Activated CD8-positive, alpha-beta memory T cell treated with anti-CD3 and anti-CD28 coated beads, Interleukin-2, amount 50 U/mL, for 48 hours (primary cell): Measurements from ENCODE around the gene CEBPG.

ENCODE experiments used
- DNase-seq: peaks from one replicate; pipeline ENCODE4 v3.0.0-alpha.2; 2020

Gene CEBPG

GRCh38 chr19:33397536-33398360 lies 24.2 kb downstream of the CEBPG start:
- no peak for DNase-seq

DNA sequence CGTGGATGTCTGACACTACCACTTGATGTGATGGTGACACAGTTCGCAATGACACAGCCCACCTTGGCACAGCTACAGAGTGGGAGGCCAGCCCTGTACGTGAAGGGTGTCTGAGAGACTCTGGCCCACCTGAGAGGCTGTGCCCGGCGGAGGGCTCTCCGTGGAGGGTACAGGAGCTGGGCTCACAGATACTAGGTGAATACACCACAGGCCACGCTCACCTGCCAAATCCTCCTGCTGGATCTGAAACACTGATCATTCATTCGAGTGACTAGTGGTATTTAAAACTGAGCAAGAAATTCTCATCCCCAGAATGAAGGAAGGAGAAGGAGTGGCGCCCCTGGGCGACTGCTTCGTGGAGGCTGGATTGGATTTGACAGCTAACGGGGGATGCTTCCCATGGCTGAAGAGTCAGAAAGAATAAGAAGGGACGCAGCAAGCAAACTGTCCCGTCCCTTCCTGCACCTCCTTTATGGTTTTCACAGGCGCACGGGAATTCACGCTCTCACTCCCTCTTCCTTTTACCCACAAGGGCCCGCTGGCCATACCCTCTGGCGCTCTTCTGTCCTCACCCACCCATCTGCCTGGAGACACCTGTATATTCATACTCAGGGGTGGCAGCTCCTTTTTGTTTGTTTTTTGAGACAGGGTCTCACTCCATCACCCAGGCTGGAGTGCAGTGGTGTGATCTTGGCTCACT lies 25.0 kb downstream of the CEBPG start:
- no peak for DNase-seq

GRCh38 chr19:33399081-33399744 lies 25.7 kb downstream of the CEBPG start:
- no peak for DNase-seq

DNA sequence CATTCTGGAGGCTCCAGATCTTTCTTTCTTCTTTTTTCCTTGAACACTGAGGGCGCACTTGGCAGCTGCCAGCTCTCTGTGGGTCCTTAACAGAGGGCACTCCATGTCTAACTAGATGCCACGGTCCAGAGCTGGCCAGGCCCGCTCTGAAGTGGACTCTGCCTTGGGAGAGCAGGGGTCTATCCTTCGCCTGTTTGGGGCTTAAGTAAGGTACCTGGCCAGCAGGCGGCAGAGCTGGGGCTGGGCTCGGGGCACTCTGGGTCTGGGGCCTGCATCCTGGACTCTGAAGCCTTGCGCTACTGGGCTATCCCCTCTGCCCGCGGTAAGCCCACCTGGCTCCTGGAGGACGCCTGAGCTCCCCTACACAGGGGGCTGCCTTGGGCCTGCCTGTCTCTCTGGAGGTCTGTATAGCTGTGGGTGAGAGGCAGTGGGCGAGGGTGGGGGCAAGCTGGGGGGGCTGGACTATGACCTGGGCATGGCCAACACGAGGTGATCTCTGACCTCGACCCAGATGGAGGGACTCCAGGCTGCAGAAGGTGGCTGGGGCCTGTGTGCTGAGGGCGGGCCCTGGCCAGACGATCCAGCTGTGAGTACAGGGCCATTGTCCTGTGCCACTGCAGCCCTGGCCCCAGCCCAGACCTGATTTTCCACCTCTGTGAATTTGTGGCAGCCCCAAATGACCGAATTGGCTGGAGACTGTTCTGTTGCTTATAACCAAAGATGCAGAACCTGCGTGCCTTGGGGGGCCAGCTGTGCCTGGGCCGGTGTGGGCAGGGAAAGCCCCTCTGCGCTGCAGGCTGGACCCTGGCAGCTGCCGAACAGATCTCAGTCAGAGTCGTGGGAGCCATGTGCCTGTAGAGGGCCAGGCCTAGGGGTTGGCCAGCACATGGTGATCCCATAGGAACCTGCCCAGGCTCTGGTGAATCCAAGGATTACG lies 26.5 kb downstream of the CEBPG start:
- no peak for DNase-seq

GRCh38 chr19:33400856-33401682 lies 27.6 kb downstream of the CEBPG start:
- DNase-seq, result no peak

DNA sequence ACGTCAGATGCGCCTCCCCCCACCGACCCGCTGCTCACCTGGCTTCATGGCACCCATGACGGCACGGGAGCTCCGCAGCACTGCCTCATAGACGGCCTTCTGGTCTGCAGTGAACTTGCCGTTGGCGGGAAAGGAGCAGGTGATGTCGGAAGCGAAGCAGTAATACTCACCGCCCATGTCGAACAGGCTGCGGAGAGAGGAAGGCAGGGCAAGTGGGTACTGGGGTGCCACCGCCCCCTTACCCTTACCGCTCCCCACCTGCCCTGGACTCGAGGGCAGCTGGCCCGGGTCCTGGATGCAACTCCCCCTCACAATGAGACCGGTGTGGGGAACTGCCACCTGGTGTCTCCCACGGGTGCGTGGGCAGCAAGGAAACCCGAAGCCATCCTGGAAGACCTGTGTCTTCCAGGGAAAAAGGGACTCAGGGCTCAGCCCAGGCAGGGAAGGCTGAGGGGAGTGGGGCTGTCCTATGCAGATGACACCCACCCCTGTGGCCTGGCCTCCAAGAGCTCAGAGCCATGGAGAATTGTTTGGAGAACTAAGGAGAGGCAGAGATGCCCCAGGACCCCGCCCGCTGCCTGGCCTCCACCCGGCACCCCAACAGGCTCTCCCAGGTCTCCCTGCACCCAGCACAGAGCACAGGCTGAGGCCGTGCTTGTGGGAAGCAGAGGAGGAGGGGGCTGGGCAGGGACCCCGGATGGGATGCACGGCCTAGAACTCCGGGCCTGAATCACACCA lies 28.3 kb downstream of the CEBPG start:
- DNase-seq, result no peak

- no peak for DNase-seq
Measured at GRCh38 chr19:33402421-33403220, 29.1 kb downstream of the CEBPG start.

DNA sequence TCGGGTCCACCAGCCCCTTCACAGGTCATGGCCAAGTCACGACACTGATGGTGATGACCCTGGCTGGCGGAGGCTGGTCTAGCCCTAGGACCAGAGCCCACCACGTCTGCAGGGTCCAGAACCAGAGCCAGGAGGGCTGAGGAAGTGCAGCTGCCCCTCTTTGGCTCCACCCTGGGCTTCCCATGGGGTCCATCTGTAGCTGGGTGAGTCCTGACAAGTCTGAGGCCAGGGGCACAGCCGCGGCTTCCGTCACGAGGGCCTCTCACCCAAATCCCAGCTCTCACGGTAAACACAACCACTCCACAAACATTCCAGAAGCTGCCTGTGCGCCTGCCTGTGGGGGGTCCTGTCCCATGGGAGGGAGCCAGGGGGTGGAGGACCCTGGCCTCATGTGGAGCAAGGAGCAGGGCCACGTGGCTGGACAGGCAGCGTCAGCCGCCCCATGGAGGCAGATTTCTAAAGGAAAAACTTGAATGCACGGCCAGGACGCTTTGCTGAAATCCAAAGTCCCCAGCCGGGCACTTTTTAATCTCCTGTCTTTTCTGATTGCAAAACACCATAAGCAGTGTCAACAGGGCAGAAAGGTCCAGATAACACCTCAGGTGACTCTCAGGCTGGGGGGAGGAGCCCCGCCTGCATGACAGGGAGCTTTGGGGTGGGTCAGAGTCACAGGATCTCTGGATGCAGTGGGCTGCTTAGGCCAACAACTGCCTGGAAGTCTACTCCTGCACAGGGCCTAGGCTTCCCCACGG lies 29.9 kb downstream of the CEBPG start:
- DNase-seq, result no peak

- DNase-seq, result no peak
Measured at GRCh38 chr19:33403973-33404304, 30.4 kb downstream of the CEBPG start.

DNA sequence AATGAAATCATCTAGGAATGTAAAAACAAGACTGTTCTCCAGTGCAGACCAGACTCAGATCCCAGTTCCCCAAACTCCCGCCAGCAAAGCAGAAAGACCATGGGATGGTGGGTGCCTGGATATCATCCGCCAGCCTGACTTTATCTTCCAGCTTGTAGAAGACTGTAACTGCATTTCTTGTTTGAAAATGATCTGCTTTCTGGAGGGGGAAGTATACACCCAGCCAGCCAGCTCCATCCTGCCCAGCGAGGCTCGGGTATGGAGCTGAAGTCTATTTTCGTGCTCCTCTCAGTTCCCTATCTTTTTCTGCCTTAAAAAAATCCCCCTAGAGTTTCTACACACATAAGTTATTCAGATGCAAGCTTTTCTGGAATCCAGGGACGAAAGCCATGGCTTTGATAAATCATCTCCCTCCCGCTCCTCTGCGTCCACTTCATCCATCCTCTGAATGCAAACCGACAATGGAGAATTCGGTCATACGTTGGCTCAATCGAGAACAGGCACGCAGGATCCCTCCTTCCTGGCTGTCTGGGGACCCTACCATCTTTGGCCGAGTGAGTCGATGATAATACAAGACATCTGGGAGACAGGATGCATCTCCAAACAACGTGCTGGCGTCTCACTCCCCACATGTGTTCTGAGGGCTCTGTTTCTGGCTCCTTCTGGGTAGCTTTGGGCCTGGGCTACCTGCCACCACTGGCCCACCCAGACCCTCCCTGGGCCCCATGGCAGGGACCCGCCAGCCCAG lies 31.2 kb downstream of the CEBPG start:
- no peak for DNase-seq

DNA sequence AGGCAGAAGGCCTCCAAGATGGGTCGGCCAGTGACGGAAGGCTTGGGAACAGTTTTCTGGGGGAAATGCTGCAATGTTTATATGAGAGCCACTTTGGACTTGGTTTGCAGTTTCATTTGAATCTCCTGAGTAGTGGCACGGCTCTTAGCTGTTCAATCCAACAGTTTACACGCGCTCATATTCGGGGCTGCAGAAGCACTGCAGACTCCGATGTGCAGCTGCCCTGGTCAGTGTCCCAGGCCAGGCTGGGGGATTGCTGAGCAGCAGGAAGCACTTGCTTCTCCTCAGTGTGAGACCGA lies 31.7 kb downstream of the CEBPG start:
- DNase-seq, result no peak

DNA sequence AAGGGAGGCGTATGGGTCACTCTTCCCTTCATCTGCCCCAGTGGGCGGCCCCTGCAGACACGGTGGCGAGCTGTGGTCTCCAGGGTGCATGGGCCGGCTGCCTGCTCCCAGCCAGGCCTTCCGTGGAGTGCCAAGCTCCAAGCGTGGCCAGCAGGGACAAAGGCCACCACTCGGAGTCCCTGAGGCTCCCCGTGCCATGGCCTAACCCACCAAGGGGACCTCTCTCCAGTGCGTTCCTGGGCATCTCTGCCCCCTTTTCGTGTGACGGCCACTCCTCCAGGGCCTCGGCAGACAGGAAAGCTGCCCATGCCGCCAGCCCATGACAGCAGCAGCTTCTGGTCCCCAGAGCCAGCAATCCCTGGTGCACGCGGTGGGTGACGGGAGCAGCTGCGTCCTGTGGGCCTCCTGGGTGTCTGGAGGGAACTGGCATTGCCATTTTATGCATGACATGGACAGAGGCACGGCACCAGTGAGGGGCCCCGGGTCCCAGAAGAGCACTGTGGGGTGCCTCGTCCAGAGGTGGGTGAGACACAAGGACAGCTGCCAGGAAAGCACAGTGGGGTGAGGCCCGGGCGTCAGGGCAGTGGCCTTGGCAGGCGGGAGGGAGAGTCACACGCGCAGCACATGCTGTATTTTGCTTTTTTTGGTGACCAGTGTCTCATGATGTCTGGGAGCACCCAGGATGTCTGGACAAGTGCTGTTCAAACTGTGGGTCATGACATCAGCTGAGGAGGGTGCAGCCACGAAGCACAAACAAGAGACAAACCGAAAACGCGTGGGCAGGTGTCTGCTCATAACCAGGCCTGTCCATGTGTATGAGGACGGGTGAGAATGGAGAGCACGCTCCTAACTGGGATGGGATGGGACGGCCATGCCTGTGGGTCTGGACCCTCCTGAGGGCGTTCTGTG lies 32.3 kb downstream of the CEBPG start:
- no peak for DNase-seq

- peak; percentile 97 for DNase-seq
Measured at GRCh38 chr19:33406521-33407139, 33.1 kb downstream of the CEBPG start.

GRCh38 chr19:33407140-33407551 lies 33.6 kb downstream of the CEBPG start:
- DNase-seq, result no peak

DNA sequence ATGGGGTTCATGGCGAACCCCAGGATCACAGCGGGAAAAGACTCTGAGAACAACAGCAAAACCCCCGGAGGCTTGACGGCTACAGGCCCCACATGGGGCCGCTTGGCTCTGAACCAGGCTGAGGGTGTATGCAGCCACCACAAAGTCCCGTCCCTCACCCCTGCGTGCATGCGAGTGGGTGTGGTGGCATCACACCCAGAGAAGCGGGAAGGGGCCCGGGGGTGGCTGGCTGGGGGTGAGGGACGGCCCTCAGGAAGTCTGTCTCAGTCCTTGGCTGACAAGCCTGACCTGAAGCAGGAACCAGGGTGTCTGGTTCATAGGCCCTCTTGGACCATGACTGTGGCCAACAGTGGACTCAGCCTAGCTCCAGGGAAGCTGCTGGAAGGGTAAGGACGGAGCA lies 34.2 kb downstream of the CEBPG start:
- no peak for DNase-seq

GRCh38 chr19:33408116-33408515 lies 34.6 kb downstream of the CEBPG start:
- DNase-seq, result no peak
